KOPT-K1 (cell line): ENCODE results near the gene RANBP17.
"Not testable (repeated sequence)": the region's sequence is repeated elsewhere in the genome, so short reads cannot be mapped to it uniquely, and the experiment has no call there.

Experiments
- H3K27ac ChIP-seq: fragments of 200-600 bp; sonication (generic); 2 replicates; pipeline ENCODE4 v1.5.1; 2016; ENCODE audit warnings: antibody characterized with exemption, mild to moderate bottlenecking, low read depth, low read length; ENCODE audit not compliant: poor library complexity, severe bottlenecking
- H3K36me3 ChIP-seq: fragments of 200-600 bp; sonication (generic); 2 replicates; pipeline ENCODE4 v1.5.1; 2017; ENCODE audit warnings: antibody characterized with exemption, mild to moderate bottlenecking, low read length, moderate library complexity; ENCODE audit not compliant: insufficient read depth
- H3K9me3 ChIP-seq: fragments of 200-600 bp; sonication (generic); 2 replicates; pipeline ENCODE4 v1.5.1; 2017; ENCODE audit warnings: antibody characterized with exemption, low read length, mild to moderate bottlenecking; ENCODE audit not compliant: insufficient read depth, poor library complexity, severe bottlenecking

RANBP17 gene

GRCh38 chr5:170892196-170892595, 30.4 kb downstream of the RANBP17 start:
- Histone ChIP-seq H3K27ac (no peak overlapping the region), H3K36me3 (no peaks in the 10 kb centered on the region), H3K9me3 (no peaks in the 10 kb centered on the region)

- H3K9me3 ChIP-seq, result no peaks in the 10 kb centered on the region
- H3K36me3 ChIP-seq, result no peaks in the 10 kb centered on the region
- H3K27ac ChIP-seq, result no peak overlapping the region
These were observed 32.8 kb downstream of the RANBP17 start for GRCh38 chr5:170894665-170895064.

- no peaks in the 10 kb centered on the region for H3K9me3 ChIP-seq
- no peak overlapping the region for H3K27ac ChIP-seq
- no peaks in the 10 kb centered on the region for H3K36me3 ChIP-seq
These were observed 35.0 kb downstream of the RANBP17 start for GRCh38 chr5:170896779-170897178.

- Histone ChIP-seq H3K27ac (no peak overlapping the region), H3K36me3 (no peaks in the 10 kb centered on the region), H3K9me3 (no peaks in the 10 kb centered on the region)
These were observed 41.3 kb downstream of the RANBP17 start for GRCh38 chr5:170903075-170903474.

GRCh38 chr5:170907758-170908157, 45.9 kb downstream of the RANBP17 start:
- no peak overlapping the region for H3K27ac ChIP-seq
- no peaks in the 10 kb centered on the region for H3K36me3 ChIP-seq
- H3K9me3 ChIP-seq, result no peaks in the 10 kb centered on the region

GRCh38 chr5:170913573-170913972, 51.8 kb downstream of the RANBP17 start:
- H3K9me3 ChIP-seq, result no peaks in the 10 kb centered on the region
- no peaks in the 10 kb centered on the region for H3K36me3 ChIP-seq
- no peak overlapping the region for H3K27ac ChIP-seq

- Histone ChIP-seq H3K9me3 (no peaks in the 10 kb centered on the region), H3K36me3 (no peaks in the 10 kb centered on the region), H3K27ac (no peak overlapping the region)
These were observed 55.3 kb downstream of the RANBP17 start for GRCh38 chr5:170917113-170917512.

- H3K27ac ChIP-seq, result no peak overlapping the region
- H3K9me3 ChIP-seq, result no peaks in the 10 kb centered on the region
- H3K36me3 ChIP-seq, result no peaks in the 10 kb centered on the region
These were observed 58.4 kb downstream of the RANBP17 start for GRCh38 chr5:170920196-170920595.

- not testable (repeated sequence) for H3K9me3 ChIP-seq, H3K36me3 ChIP-seq, H3K27ac ChIP-seq
These were observed 60.5 kb downstream of the RANBP17 start for GRCh38 chr5:170922331-170922730.

- Histone ChIP-seq H3K9me3 (no peaks in the 10 kb centered on the region), H3K36me3 (no peaks in the 10 kb centered on the region), H3K27ac (no peak overlapping the region)
These were observed 62.2 kb downstream of the RANBP17 start for GRCh38 chr5:170923910-170924620.

GRCh38 chr5:170935534-170936218, 73.9 kb downstream of the RANBP17 start:
- H3K36me3 ChIP-seq, H3K27ac ChIP-seq, H3K9me3 ChIP-seq: not testable (repeated sequence)

GRCh38 chr5:170937072-170937471, 75.3 kb downstream of the RANBP17 start:
- no peaks in the 10 kb centered on the region for H3K9me3 ChIP-seq
- no peak overlapping the region for H3K27ac ChIP-seq
- no peaks in the 10 kb centered on the region for H3K36me3 ChIP-seq

- Histone ChIP-seq H3K9me3 (no peaks in the 10 kb centered on the region), H3K27ac (no peak overlapping the region), H3K36me3 (no peaks in the 10 kb centered on the region)
These were observed 76.1 kb downstream of the RANBP17 start for GRCh38 chr5:170937914-170938313.

GRCh38 chr5:170939178-170939577, 77.4 kb downstream of the RANBP17 start:
- Histone ChIP-seq H3K36me3 (no peaks in the 10 kb centered on the region), H3K9me3 (no peaks in the 10 kb centered on the region), H3K27ac (no peak overlapping the region)

- no peaks in the 10 kb centered on the region for H3K36me3 ChIP-seq
- H3K27ac ChIP-seq, result no peak overlapping the region
- H3K9me3 ChIP-seq, result no peaks in the 10 kb centered on the region
These were observed 80.0 kb downstream of the RANBP17 start for GRCh38 chr5:170941788-170942187.

- no peaks in the 10 kb centered on the region for H3K36me3 ChIP-seq
- H3K9me3 ChIP-seq, result no peaks in the 10 kb centered on the region
- no peak overlapping the region for H3K27ac ChIP-seq
These were observed 83.5 kb downstream of the RANBP17 start for GRCh38 chr5:170945275-170945674.
